Measurements from ENCODE around the gene SPATA16. TPM values are rescaled to one million over a fixed set of nuclear protein-coding genes. Genes with fewer than 3 reads are reported as not detected.
"Not testable (repeated sequence)": the region's sequence is repeated elsewhere in the genome, so short reads cannot be mapped to it uniquely, and the experiment has no call there.

SPATA16 gene
- total RNA-seq, 2 donors from 2014 or later: not detected

DNA sequence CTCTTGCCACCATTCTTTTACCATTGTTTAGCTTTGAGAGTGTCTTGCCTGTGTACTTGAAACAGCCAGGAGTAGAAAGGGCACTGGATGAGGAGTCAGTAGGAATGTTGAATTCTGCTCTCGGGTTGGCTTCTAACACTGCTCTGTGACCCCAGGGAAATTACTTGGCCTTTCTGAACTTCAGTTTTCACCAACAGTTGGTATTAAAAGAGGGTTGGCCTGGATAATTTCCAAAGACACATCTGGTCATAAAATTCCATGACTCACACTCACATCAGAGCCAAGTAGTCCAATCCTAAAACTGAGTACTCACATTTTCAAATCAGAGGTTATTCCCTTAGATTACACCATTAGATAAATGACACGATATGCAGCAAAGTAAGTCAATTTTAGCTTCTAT, 248.9 kb downstream of the SPATA16 start:
- DNase-seq: no peak
- WGBS, 2 experiments (ENCODE audit: insufficient coverage in 1 of 2, insufficient read length in 1 of 2): 42% methylated on average over 2 of the region's 2 CpGs; no CpG with 5 or more reads in 1 of the 2 experiments
- no peaks in the 10 kb centered on the region for H3K36me3 Mint-ChIP-seq (ENCODE audit: low read depth)
- Histone ChIP-seq H3K36me3 (ENCODE audit: control insufficient read depth, insufficient read depth, low read length) (no peaks in the 10 kb centered on the region), H3K27me3 (ENCODE audit: control insufficient read depth, insufficient read depth, low read length, poor library complexity, severe bottlenecking) (peaks cover 19% of the 10 kb centered on the region), H3K4me3 (ENCODE audit: low read length) (no peak overlapping the region), H3K4me1 (ENCODE audit: control insufficient read depth, insufficient read depth, low read length) (no peaks in the 10 kb centered on the region), H3K9ac (ENCODE audit: extremely low read depth, low read length, poor library complexity, severe bottlenecking) (no peak overlapping the region), H3K27ac (ENCODE audit: low read depth, low read length) (no peak overlapping the region), H3K9me3 (ENCODE audit: control insufficient read depth, low read length) (peaks cover 5% of the 10 kb centered on the region)
- peaks cover 3% of the 10 kb centered on the region for H3K4me1 Mint-ChIP-seq
- peaks cover 3% of the 10 kb centered on the region for H3K9me3 Mint-ChIP-seq
- TF ChIP-seq CTCF (conservative IDR thresholded peaks at IDR 0.05): no peak
- no peak overlapping the region for H3K4me3 Mint-ChIP-seq
- H3K27ac Mint-ChIP-seq: no peak overlapping the region
- H3K27me3 Mint-ChIP-seq (ENCODE audit: insufficient read depth): peaks cover 8% of the 10 kb centered on the region

DNA sequence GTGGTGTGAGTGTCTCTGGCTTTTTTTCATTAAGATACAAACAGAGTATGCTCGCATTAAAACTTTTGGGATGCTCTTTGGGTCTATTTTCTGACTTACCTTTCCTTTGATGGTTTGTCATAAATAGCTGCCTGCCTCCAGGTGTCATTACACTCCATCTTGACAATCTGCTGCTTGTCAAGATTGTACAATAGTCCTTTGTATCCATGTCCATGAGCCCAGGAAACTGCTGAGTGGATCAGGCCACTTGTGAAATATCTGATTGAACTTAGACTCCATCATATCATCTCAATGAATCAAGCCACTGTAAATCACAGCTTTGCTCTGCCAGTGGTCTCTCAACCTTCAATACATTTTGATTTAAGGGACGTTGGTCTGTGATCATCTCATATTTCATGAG, 255.3 kb downstream of the SPATA16 start:
- Mint-ChIP-seq H3K4me3 (no peak overlapping the region), H3K36me3 (ENCODE audit: low read depth) (no peaks in the 10 kb centered on the region), H3K9me3 (peaks cover 15% of the 10 kb centered on the region), H3K4me1 (peaks cover 3% of the 10 kb centered on the region), H3K27ac (no peak overlapping the region), H3K27me3 (ENCODE audit: insufficient read depth) (peaks cover 8% of the 10 kb centered on the region)
- Histone ChIP-seq H3K9me3 (ENCODE audit: control insufficient read depth, low read length) (peaks cover 5% of the 10 kb centered on the region), H3K4me3 (ENCODE audit: low read length) (no peak overlapping the region), H3K27ac (ENCODE audit: low read depth, low read length) (no peak overlapping the region), H3K36me3 (ENCODE audit: control insufficient read depth, insufficient read depth, low read length) (no peaks in the 10 kb centered on the region), H3K9ac (ENCODE audit: extremely low read depth, low read length, poor library complexity, severe bottlenecking) (no peak overlapping the region), H3K27me3 (ENCODE audit: control insufficient read depth, insufficient read depth, low read length, poor library complexity, severe bottlenecking) (peaks cover 14% of the 10 kb centered on the region), H3K4me1 (ENCODE audit: control insufficient read depth, insufficient read depth, low read length) (no peaks in the 10 kb centered on the region)
- DNase-seq: no peak
- no peak for TF ChIP-seq CTCF (conservative IDR thresholded peaks at IDR 0.05)
- WGBS, 2 experiments (ENCODE audit: insufficient coverage in 1 of 2, insufficient read length in 1 of 2): 90 to 100% methylated on average over 1 to 2 of the region's 2 CpGs

DNA sequence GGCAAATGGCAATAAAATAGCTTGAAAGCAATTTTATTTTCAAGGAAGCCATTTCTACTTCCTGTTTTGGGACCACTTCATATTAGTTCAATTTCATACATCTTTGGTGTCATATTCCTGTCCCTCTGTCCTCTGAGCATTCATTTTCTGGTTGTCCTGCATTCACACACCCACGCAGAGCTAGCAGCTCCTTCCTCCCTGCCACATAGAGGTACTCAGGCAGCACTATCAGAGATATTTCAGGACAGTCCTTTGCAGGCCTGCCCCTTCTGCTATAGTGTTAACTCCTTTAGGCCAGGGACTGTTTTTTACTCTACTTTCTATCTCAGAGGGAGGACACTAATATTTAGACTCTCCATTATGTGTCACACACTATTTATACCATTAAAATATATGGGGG, 258.5 kb downstream of the SPATA16 start:
- H3K36me3 Mint-ChIP-seq (ENCODE audit: low read depth): no peaks in the 10 kb centered on the region
- no peak overlapping the region for H3K27ac Mint-ChIP-seq
- no peak for TF ChIP-seq CTCF (conservative IDR thresholded peaks at IDR 0.05)
- H3K9me3 Mint-ChIP-seq: peaks cover 30% of the 10 kb centered on the region
- Histone ChIP-seq H3K27me3 (ENCODE audit: control insufficient read depth, insufficient read depth, low read length, poor library complexity, severe bottlenecking) (peaks cover 6% of the 10 kb centered on the region), H3K9me3 (ENCODE audit: control insufficient read depth, low read length) (peaks cover 3% of the 10 kb centered on the region), H3K4me1 (ENCODE audit: control insufficient read depth, insufficient read depth, low read length) (no peaks in the 10 kb centered on the region), H3K4me3 (ENCODE audit: low read length) (no peak overlapping the region), H3K27ac (ENCODE audit: low read depth, low read length) (no peak overlapping the region), H3K9ac (ENCODE audit: extremely low read depth, low read length, poor library complexity, severe bottlenecking) (no peak overlapping the region), H3K36me3 (ENCODE audit: control insufficient read depth, insufficient read depth, low read length) (no peaks in the 10 kb centered on the region)
- no peaks in the 10 kb centered on the region for H3K4me1 Mint-ChIP-seq
- no peaks in the 10 kb centered on the region for H3K27me3 Mint-ChIP-seq (ENCODE audit: insufficient read depth)
- DNase-seq: no peak
- 78 to 100% methylated on average over 1 of the region's 1 CpG for WGBS, 2 experiments (ENCODE audit: insufficient coverage in 1 of 2, insufficient read length in 1 of 2)
- H3K4me3 Mint-ChIP-seq: no peak overlapping the region

DNA sequence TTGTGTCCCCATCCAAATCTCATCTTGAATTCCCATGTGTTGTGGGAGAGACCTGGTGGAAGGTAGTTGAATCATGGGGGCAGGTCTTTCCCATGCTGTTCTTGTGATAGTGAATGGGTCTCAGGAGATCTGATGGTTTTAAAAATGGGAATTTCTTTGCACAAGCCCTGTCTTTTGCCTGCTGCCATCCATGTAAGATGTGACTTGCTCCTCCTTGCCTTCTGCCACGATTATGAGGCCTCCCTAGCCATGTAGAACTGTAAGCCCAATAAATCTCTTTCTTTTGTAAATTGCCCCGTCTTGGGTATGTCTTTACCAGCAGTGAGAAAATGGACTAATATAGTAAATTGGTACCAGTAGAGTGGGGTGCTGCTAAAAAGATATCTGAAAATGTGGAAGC, 261.7 kb downstream of the SPATA16 start:
- H3K36me3 Mint-ChIP-seq (ENCODE audit: low read depth); H3K4me1 ChIP-seq (ENCODE audit: control insufficient read depth, insufficient read depth, low read length); H3K27me3 ChIP-seq (ENCODE audit: control insufficient read depth, insufficient read depth, low read length, poor library complexity, severe bottlenecking); H3K4me1 Mint-ChIP-seq; H3K36me3 ChIP-seq (ENCODE audit: control insufficient read depth, insufficient read depth, low read length); H3K27ac ChIP-seq (ENCODE audit: low read depth, low read length); H3K4me3 ChIP-seq (ENCODE audit: low read length); H3K4me3 Mint-ChIP-seq; H3K27ac Mint-ChIP-seq; H3K27me3 Mint-ChIP-seq (ENCODE audit: insufficient read depth); H3K9me3 ChIP-seq (ENCODE audit: control insufficient read depth, low read length); H3K9ac ChIP-seq (ENCODE audit: extremely low read depth, low read length, poor library complexity, severe bottlenecking); DNase-seq: not testable (repeated sequence)
- peaks cover 30% of the 10 kb centered on the region for H3K9me3 Mint-ChIP-seq
- WGBS, 2 experiments (ENCODE audit: insufficient coverage in 1 of 2, insufficient read length in 1 of 2): 88% methylated on average over 2 of the region's 2 CpGs; no CpG with 5 or more reads in 1 of the 2 experiments

All from endodermal cell (in vitro differentiated cells).